GM18502 (cell line): ENCODE data around the gene RFFL.

Experiments
- ATAC-seq: cut with Tn5 transposase; IDR thresholded peaks from one replicate; pipeline ENCODE4 v1.9.1; 2021; ENCODE audit warnings: mild to moderate bottlenecking; ENCODE audit not compliant: unreplicated experiment, poor library complexity

RFFL gene

DNA sequence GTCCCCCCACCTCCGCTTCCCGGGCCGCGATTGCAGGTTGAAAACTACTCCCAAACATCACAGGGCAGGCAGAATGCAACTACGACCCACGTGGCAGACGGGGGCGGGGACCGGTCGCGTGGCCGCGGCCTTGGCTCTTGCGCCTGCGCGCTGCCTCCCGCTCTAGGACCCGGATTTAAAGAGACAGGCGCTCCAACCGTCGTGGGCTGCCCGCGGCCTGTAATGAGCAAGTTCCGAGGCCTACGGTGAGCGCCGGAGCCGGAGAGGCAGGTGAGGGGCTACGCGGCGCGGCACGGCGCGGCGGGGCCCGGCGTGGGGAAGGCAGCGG lies 83.2 kb downstream of the RFFL start, which contains the start of gene LIG3:
Gene LIG3, plus strand, starts transcription at position 160 of the 328 bp plus-strand sequence. CDS start 2,494 bp downstream, outside the sequence.
- peak; percentile 81 for ATAC-seq

DNA sequence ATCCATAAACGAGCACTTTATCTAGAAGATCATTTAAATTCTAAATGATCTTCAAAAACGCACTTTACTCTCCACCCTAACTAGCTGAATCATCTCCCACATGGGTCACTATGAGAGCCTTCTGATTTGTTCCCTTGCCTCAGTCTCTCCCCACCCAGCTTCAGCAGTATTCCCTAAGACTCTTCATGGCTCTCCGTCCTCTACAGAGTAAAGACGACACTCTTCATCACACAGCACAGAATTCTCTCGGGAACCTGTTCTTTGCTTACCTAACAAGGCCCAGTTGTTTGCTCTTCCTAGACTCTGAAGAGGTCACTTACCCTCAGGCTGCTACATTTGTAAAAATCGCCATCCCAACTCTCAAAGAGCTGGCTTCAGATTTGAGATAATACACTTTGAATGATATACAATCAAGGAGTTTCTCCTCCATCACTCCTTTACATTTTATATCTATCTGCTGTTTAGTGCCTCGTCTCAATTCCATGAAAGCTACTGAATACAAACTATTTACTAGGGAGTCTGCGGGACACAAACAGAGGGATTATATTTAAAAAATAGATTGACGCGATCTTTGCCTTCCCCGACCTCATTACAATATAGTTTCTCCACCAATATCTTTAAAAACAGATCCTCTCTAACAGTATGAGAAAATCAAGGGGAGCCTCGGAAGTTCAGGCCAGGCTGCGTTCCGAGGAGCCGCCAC lies 83.7 kb downstream of the RFFL start:
- no peak for ATAC-seq

DNA sequence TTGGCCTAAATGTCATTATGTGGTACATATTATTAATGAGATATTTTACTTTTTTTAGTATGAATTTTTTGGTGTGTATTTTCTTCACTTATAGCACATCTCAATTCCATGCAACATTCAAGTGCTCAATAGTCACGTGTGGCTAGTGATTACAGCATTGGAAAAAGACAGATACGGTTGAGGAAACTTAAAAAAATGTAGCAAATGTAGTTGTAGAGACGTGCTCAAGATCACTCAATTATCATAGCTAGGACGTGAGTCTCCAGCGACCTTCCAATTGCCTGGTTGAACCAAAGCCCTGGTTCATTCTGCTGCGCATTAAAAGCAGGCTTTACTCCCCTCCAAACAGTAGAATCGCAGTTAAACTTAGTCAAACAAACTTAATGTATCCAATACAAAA lies 84.4 kb downstream of the RFFL start:
- no peak for ATAC-seq

DNA sequence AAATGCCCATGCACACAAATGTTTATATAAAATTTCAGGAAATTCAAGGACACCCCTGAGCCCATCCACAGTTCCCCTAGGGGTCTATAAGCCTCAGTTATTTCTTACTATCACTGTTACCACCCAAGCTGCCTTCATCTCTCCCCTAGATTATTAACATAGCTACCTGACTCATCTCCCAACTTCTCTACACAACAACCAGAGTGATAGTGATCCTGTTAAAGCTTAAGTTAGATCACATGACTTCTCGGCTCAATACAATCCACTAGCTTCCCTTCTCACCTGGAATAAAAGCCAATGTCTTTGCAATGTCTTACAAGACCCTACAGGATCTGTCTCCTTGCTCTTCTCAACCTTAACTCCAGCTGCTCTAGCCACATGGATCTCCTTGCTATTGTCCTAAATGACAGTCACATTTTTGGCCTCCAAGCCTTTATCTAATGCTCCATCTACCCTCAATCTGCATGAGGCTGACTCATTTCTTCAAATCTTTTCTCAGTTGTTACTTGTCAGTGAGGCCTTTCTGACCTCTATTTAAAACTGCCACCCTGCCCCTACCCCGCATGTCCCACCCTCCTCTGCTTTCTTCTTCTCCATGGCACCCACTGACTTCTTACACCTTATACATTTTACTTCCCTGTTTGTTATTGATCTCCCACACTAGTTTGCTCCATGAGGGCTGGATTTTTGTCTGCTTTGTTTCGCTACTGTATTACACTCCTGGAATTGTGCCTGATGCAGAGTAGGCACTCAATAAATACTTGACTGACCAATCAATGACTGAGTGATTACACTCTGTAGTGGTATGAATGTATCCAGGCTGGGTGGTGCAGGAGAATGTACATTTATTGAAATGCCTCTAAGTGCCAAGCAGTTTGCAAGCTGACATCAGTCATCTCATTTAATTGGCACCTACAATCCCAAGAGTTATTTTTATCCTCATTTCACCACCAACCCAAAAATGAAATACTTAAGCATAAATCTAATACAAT lies 88.4 kb downstream of the RFFL start:
- no peak for ATAC-seq

DNA sequence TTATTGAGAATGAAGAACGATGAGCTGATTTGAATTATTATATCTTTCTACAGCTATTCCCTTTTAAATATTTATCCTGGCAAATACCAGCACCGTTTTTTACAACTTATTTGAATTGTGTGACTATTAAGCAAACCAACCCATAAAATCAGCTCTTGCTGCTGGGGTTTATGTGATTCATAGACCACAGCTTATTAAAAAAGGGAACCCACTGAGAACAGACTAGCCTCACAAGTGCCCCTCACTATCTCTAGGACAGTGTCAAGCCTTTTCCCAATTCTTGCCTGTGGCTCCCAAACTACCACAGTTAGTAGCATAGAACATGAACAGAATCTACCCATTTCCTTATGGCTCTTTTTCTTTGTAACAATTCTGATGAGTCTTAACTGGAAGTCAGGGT lies 89.3 kb downstream of the RFFL start:
- ATAC-seq = no peak

DNA sequence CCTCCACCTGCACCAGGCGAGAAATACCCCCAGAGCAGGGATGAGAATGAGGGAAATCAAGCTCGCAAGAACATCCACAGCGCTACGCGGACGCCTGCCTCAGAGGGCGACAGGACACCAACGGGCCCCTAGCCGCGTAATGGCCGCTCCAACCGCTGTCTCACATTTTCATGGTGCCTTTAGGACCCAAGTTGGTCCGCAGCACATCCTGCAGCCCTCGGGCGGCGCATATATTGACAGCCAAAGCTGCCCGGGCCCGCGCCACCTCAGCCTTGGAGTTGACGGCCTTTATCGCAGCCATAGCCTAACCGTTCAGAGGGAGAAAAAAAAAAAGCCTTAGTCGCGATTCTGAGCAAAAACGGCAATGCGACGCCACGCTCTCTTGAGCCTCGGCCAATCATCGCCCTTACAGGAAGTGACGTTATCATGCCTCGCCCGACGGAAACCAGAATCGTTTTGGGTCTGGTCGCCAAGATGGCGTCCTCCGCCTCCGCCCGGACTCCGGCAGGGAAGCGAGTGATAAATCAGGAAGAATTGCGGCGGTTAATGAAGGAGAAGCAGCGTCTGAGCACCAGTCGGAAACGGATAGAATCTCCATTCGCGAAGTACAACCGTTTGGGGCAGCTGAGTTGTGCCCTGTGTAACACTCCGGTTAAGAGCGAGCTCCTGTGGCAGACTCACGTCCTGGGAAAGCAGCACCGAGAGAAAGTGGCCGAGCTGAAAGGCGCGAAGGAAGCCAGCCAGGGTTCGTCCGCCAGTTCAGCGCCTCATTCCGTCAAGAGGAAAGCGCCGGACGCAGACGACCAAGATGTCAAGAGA lies 102.2 kb downstream of the RFFL start, which contains the start of the genes CCT6B and ZNF830:
Gene CCT6B, minus strand, starts transcription at position 368 of the 819 bp plus-strand sequence. Its CDS starts 67 bp downstream, at position 301.
Gene ZNF830, plus strand, starts transcription at position 448 of the 819 bp plus-strand sequence. Its CDS starts 27 bp downstream, at position 475.
- ATAC-seq = peak; percentile 85

DNA sequence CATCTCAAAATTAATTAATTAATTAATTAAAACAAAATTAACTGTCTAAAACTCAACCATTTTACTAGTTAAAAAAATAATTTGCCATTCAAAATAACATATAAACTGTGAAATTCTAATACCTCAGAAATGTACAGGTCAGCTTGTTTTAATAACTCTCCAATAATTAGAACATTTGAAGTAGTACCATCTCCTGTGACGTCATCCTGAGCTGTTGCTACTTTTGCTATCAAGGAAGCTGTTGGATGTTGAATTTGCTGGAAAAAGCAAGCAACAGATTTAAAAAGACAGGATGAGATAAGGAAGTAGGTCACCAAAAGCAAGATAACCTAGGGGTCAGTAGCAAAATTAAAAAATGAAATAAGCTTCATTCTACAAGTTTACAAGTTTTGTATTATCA lies 105.1 kb downstream of the RFFL start:
- no peak for ATAC-seq
